ENCODE results near the gene KCNQ1.

The KCNQ1 gene

GRCh38 chr11:2554338-2555207 lies 109.8 kb downstream of the KCNQ1 start:
- DNase-seq (ENCODE audit: low spot score) = no peak

- no peak for DNase-seq (ENCODE audit: low spot score)
Observed at GRCh38 chr11:2555336-2555735, 110.5 kb downstream of the KCNQ1 start.

GRCh38 chr11:2555891-2556290 lies 111.1 kb downstream of the KCNQ1 start:
- no peak for DNase-seq (ENCODE audit: low spot score)

- no peak for DNase-seq (ENCODE audit: low spot score)
Observed at GRCh38 chr11:2557381-2557780, 112.6 kb downstream of the KCNQ1 start.

GRCh38 chr11:2558397-2558796 lies 113.6 kb downstream of the KCNQ1 start:
- DNase-seq (ENCODE audit: low spot score) = no peak

GRCh38 chr11:2558861-2559526 lies 114.2 kb downstream of the KCNQ1 start:
- DNase-seq (ENCODE audit: low spot score) = no peak

- DNase-seq (ENCODE audit: low spot score) = no peak
Observed at GRCh38 chr11:2559527-2560311, 114.9 kb downstream of the KCNQ1 start.

GRCh38 chr11:2561696-2562581 lies 117.1 kb downstream of the KCNQ1 start:
- DNase-seq (ENCODE audit: low spot score) = no peak

- DNase-seq (ENCODE audit: low spot score) = no peak
Observed at GRCh38 chr11:2562890-2563212, 118.0 kb downstream of the KCNQ1 start.

- DNase-seq (ENCODE audit: low spot score) = no peak
Observed at GRCh38 chr11:2563213-2564007, 118.6 kb downstream of the KCNQ1 start.

GRCh38 chr11:2564008-2564530 lies 119.3 kb downstream of the KCNQ1 start:
- no peak for DNase-seq (ENCODE audit: low spot score)

- DNase-seq (ENCODE audit: low spot score) = no peak
Observed at GRCh38 chr11:2564588-2565425, 120.0 kb downstream of the KCNQ1 start.

GRCh38 chr11:2565447-2566222 lies 120.8 kb downstream of the KCNQ1 start:
- no peak for DNase-seq (ENCODE audit: low spot score)

- DNase-seq (ENCODE audit: low spot score) = no peak
Observed at GRCh38 chr11:2566223-2567025, 121.6 kb downstream of the KCNQ1 start.

- no peak for DNase-seq (ENCODE audit: low spot score)
Observed at GRCh38 chr11:2567026-2567671, 122.3 kb downstream of the KCNQ1 start.

GRCh38 chr11:2569321-2569721 lies 124.5 kb downstream of the KCNQ1 start:
- peak; percentile 53 for DNase-seq (ENCODE audit: low spot score)

GRCh38 chr11:2569731-2570210 lies 125.0 kb downstream of the KCNQ1 start:
- DNase-seq (ENCODE audit: low spot score) = no peak

All from AG08395 (cell line).